ENCODE results near the gene NALF2. TPM values are rescaled to one million over a fixed set of nuclear protein-coding genes. Genes with fewer than 3 reads are reported as not detected.

NALF2 gene
- total RNA-seq, 2 donors from 2014 or later = not detected

- TF ChIP-seq CTCF (IDR thresholded peaks at IDR 0.05) = no peak
- no peaks in the 10 kb centered on the region for H3K9me3 ChIP-seq
- no peak for ATAC-seq (ENCODE audit: insufficient number of reproducible peaks, low FRiP score, low read depth)
- H3K4me1 ChIP-seq (ENCODE audit: control insufficient read depth in 1 of 2, low read depth in 2 of 2) = no peaks in the 10 kb centered on the region
- H3K36me3 ChIP-seq = no peaks in the 10 kb centered on the region
- H3K27me3 ChIP-seq (replicated peaks; ENCODE audit: insufficient read depth) = no peaks in the 10 kb centered on the region
- no peak overlapping the region for H3K4me3 ChIP-seq
- DNase-seq (ENCODE audit: low spot score) = no peak
- no peak overlapping the region for H3K27ac ChIP-seq
Observed at GRCh38 chrX:69508610-69509009, 4.5 kb downstream of the NALF2 start.

GRCh38 chrX:69510137-69510715 lies 6.1 kb downstream of the NALF2 start:
- no peak for TF ChIP-seq CTCF (IDR thresholded peaks at IDR 0.05)
- no peak for ATAC-seq (ENCODE audit: insufficient number of reproducible peaks, low FRiP score, low read depth)
- Histone ChIP-seq H3K4me3 (no peak overlapping the region), H3K27me3 (replicated peaks; ENCODE audit: insufficient read depth) (no peaks in the 10 kb centered on the region), H3K4me1 (ENCODE audit: control insufficient read depth in 1 of 2, low read depth in 2 of 2) (no peaks in the 10 kb centered on the region), H3K9me3 (no peaks in the 10 kb centered on the region), H3K36me3 (no peaks in the 10 kb centered on the region), H3K27ac (no peak overlapping the region)
- no peak for DNase-seq (ENCODE audit: low spot score)

GRCh38 chrX:69510914-69511513 lies 6.9 kb downstream of the NALF2 start:
- DNase-seq (ENCODE audit: low spot score) = no peak
- H3K4me3 ChIP-seq = no peak overlapping the region
- H3K9me3 ChIP-seq = no peaks in the 10 kb centered on the region
- no peak for ATAC-seq (ENCODE audit: insufficient number of reproducible peaks, low FRiP score, low read depth)
- no peak overlapping the region for H3K27ac ChIP-seq
- no peaks in the 10 kb centered on the region for H3K36me3 ChIP-seq
- H3K27me3 ChIP-seq (replicated peaks; ENCODE audit: insufficient read depth) = no peaks in the 10 kb centered on the region
- no peak for TF ChIP-seq CTCF (IDR thresholded peaks at IDR 0.05)
- no peaks in the 10 kb centered on the region for H3K4me1 ChIP-seq (ENCODE audit: control insufficient read depth in 1 of 2, low read depth in 2 of 2)

GRCh38 chrX:69522052-69522451 lies 17.9 kb downstream of the NALF2 start:
- ATAC-seq (ENCODE audit: insufficient number of reproducible peaks, low FRiP score, low read depth) = no peak

GRCh38 chrX:69523314-69523713 lies 19.2 kb downstream of the NALF2 start:
- no peaks in the 10 kb centered on the region for H3K9me3 ChIP-seq
- H3K27ac ChIP-seq = no peak overlapping the region
- no peak overlapping the region for H3K4me3 ChIP-seq
- DNase-seq (ENCODE audit: low spot score) = no peak
- ATAC-seq (ENCODE audit: insufficient number of reproducible peaks, low FRiP score, low read depth) = no peak
- no peaks in the 10 kb centered on the region for H3K36me3 ChIP-seq
- TF ChIP-seq CTCF (IDR thresholded peaks at IDR 0.05) = no peak
- no peaks in the 10 kb centered on the region for H3K27me3 ChIP-seq (replicated peaks; ENCODE audit: insufficient read depth)
- H3K4me1 ChIP-seq (ENCODE audit: control insufficient read depth in 1 of 2, low read depth in 2 of 2) = no peaks in the 10 kb centered on the region

More at GRCh38 chrX:69522052-69522451, 17.9 kb downstream of the NALF2 start:
- DNase-seq (ENCODE audit: low spot score) = no peak
- H3K9me3 ChIP-seq = no peaks in the 10 kb centered on the region
- H3K4me3 ChIP-seq = no peak overlapping the region
- no peaks in the 10 kb centered on the region for H3K27me3 ChIP-seq (replicated peaks; ENCODE audit: insufficient read depth)
- TF ChIP-seq CTCF (IDR thresholded peaks at IDR 0.05) = no peak
- no peak overlapping the region for H3K27ac ChIP-seq
- H3K36me3 ChIP-seq = no peaks in the 10 kb centered on the region
- no peaks in the 10 kb centered on the region for H3K4me1 ChIP-seq (ENCODE audit: control insufficient read depth in 1 of 2, low read depth in 2 of 2)
